Immature natural killer cell (primary cell): ENCODE measurements around the gene WDFY3. TPM values are rescaled to one million over a fixed set of nuclear protein-coding genes. Genes with fewer than 3 reads are reported as not detected.
"Not testable (repeated sequence)": the region's sequence is repeated elsewhere in the genome, so short reads cannot be mapped to it uniquely, and the experiment has no call there.

Experiments used
- DNase-seq, 3 donors: peaks; one replicate each; pipeline ENCODE4 v3.0.0; 2022; ENCODE audit warnings: mixed read lengths in 1 of 3
- H3K27ac Mint-ChIP-seq, 6 donors: one replicate each; pipeline ENCODE4 v1.8.0; 2020; ENCODE audit warnings: mixed read lengths in 6 of 6, mild to moderate bottlenecking in 5 of 6, inconsistent platforms in 4 of 6, moderate library complexity in 3 of 6
- H3K27me3 Mint-ChIP-seq, 3 donors: one replicate each; pipeline ENCODE4 v1.8.0; 2020 to 2021; ENCODE audit warnings: low read depth in 3 of 3, mild to moderate bottlenecking in 3 of 3, mixed read lengths in 3 of 3, moderate library complexity in 3 of 3, inconsistent platforms in 1 of 3
- H3K36me3 Mint-ChIP-seq, 3 donors: one replicate each; pipeline ENCODE4 v1.8.0; 2020; ENCODE audit warnings: mixed read lengths in 3 of 3, inconsistent platforms in 2 of 3, mild to moderate bottlenecking in 2 of 3
- H3K4me1 Mint-ChIP-seq, 2 donors: one replicate each; pipeline ENCODE4 v1.8.0; 2020; ENCODE audit warnings: inconsistent platforms in 2 of 2, mild to moderate bottlenecking in 2 of 2, mixed read lengths in 2 of 2, moderate library complexity in 1 of 2
- H3K4me3 Mint-ChIP-seq, 5 donors: one replicate each; pipeline ENCODE4 v1.8.0; 2020; ENCODE audit warnings: mild to moderate bottlenecking in 5 of 5, mixed read lengths in 5 of 5, inconsistent platforms in 3 of 5, moderate library complexity in 3 of 5
- H3K9me3 Mint-ChIP-seq, 6 donors: one replicate each; pipeline ENCODE4 v1.8.0; 2020; ENCODE audit warnings: mild to moderate bottlenecking in 6 of 6, mixed read lengths in 6 of 6, inconsistent platforms in 4 of 6, moderate library complexity in 3 of 6
- polyA plus RNA-seq, 3 donors: library from polyadenylated mRNA; unstranded; fragments of 300-500 nt; fragmentation: Illumina TruSeq; gene quantifications; one replicate each; pipeline ENCODE4 v1.2.3, GENCODE V29; 2021

WDFY3 gene
- polyA plus RNA-seq, 3 donors from 2014 or later, result 0.02 TPM; not detected in 2

- H3K27me3 Mint-ChIP-seq, result peaks cover 0 to 2% (median 0%) of the 10 kb centered on the region in 3 donors
- H3K4me3 Mint-ChIP-seq, result no peak overlapping the region
- no peaks in the 10 kb centered on the region for H3K36me3 Mint-ChIP-seq
- no peak overlapping the region for H3K27ac Mint-ChIP-seq
- H3K4me1 Mint-ChIP-seq, result no peaks in the 10 kb centered on the region
- peaks cover 3 to 28% (median 9%) of the 10 kb centered on the region in 6 donors for H3K9me3 Mint-ChIP-seq
- DNase-seq, result no peak
Observed at GRCh38 chr4:84848432-84848831, 118.1 kb downstream of the WDFY3 start.

DNA sequence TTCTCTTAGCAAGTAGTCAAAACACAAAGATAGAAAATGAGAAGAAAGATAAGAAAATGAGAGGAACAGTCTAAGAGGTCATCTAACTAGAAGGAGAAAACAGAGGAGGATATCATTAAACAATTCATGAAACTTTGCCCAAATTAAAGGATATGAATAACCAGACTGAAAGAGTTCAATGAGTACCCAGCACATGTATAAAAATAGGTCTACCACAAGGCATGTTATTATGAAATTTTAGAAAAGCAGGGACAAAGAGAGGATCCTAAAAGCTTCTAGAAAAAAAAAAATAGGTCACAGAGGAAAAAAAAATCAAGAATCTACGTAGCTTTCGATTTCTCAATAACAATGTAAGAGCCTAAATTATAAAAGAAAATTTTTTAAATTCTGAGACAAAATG lies 118.5 kb downstream of the WDFY3 start:
- H3K36me3 Mint-ChIP-seq, result no peaks in the 10 kb centered on the region
- H3K27me3 Mint-ChIP-seq, result peaks cover 0 to 2% (median 0%) of the 10 kb centered on the region in 3 donors

DNA sequence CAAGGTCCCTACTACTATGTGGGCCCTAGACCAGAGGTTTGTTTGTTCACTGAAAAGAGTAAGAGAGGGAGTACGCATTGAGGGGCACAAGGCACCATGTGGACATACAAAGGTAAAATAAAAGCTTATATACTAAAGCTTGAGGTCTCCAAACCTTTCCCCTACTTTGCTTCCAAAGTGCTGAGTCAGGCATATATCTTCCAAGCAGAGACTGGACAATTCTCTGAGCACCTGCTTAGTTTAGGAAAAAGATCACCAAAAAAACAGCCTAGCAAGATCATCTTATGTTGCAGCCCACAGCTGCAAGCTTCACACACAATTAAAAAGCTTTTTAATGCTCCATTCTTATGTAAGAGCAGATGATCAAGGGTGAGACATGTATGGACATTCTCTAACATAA lies 119.5 kb downstream of the WDFY3 start:
- DNase-seq, result no peak
- Mint-ChIP-seq H3K4me3 (no peak overlapping the region), H3K27me3 (peaks cover 0 to 2% (median 0%) of the 10 kb centered on the region in 3 donors), H3K9me3 (peaks cover 3 to 28% (median 10%) of the 10 kb centered on the region in 6 donors), H3K36me3 (no peaks in the 10 kb centered on the region), H3K27ac (no peak overlapping the region), H3K4me1 (no peaks in the 10 kb centered on the region)

More for the DNA sequence above, 118.5 kb downstream of the WDFY3 start:
- H3K9me3 Mint-ChIP-seq, result peaks cover 3 to 28% (median 9%) of the 10 kb centered on the region in 6 donors
- H3K27ac Mint-ChIP-seq, result no peak overlapping the region
- no peaks in the 10 kb centered on the region for H3K4me1 Mint-ChIP-seq
- DNase-seq, result no peak
- no peak overlapping the region for H3K4me3 Mint-ChIP-seq

GRCh38 chr4:84841435-84841834 lies 125.1 kb downstream of the WDFY3 start:
- Mint-ChIP-seq H3K36me3 (no peaks in the 10 kb centered on the region), H3K27me3 (no peaks in the 10 kb centered on the region), H3K4me1 (no peaks in the 10 kb centered on the region), H3K27ac (no peak overlapping the region), H3K9me3 (peaks cover 1 to 14% (median 6%) of the 10 kb centered on the region in 6 donors), H3K4me3 (no peak overlapping the region)
- DNase-seq, result no peak

- Mint-ChIP-seq H3K27ac (no peak overlapping the region), H3K36me3 (no peaks in the 10 kb centered on the region), H3K9me3 (peaks cover 0 to 11% (median 7%) of the 10 kb centered on the region in 6 donors), H3K4me1 (no peaks in the 10 kb centered on the region), H3K4me3 (no peak overlapping the region), H3K27me3 (no peaks in the 10 kb centered on the region)
- DNase-seq, result no peak
Observed at GRCh38 chr4:84837751-84838150, 128.7 kb downstream of the WDFY3 start.

DNA sequence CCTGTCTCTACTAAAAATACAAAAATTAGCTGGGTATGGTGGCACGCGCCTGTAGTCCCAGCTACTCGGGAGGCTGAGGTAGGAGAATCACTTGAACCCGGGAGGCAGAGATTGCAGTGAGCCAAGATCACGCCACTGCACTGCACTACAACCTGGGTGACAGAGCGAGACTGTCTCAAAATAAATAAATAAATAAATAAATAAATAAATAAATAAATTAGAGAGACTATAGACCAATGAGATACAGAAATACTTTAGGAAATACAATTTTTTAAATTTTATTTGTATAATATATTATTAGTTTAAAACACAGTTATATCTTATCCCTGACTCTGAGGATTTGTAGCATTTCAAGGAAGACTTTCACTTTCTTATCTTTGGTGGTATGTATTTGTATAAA lies 136.9 kb downstream of the WDFY3 start:
- H3K4me1 Mint-ChIP-seq, DNase-seq, H3K27ac Mint-ChIP-seq, H3K36me3 Mint-ChIP-seq, H3K27me3 Mint-ChIP-seq, H3K4me3 Mint-ChIP-seq, H3K9me3 Mint-ChIP-seq: not testable (repeated sequence)

DNA sequence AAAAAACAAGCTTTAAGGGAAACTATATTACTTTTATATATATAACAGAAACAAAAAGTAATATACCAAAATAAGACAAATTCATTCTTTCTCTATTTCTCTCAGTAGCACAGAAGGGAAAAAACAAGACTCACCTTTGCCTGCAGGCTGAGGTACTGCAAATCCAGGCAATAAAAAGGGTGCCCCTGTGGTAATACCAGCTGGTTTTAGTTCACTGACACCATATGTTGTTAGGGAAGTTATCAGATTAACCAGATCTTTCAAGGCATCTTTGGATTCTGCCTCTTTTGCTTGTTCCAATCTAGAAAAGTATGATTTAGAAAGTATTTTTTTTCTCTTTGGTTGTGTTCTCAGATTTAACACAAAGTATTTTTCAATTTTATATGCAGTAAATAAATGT lies 139.8 kb downstream of the WDFY3 start:
- Mint-ChIP-seq H3K9me3 (peaks cover 0 to 4% (median 3%) of the 10 kb centered on the region in 6 donors), H3K27ac (no peak overlapping the region), H3K4me3 (no peak overlapping the region), H3K36me3 (no peaks in the 10 kb centered on the region), H3K4me1 (no peaks in the 10 kb centered on the region), H3K27me3 (no peaks in the 10 kb centered on the region)
- no peak for DNase-seq

DNA sequence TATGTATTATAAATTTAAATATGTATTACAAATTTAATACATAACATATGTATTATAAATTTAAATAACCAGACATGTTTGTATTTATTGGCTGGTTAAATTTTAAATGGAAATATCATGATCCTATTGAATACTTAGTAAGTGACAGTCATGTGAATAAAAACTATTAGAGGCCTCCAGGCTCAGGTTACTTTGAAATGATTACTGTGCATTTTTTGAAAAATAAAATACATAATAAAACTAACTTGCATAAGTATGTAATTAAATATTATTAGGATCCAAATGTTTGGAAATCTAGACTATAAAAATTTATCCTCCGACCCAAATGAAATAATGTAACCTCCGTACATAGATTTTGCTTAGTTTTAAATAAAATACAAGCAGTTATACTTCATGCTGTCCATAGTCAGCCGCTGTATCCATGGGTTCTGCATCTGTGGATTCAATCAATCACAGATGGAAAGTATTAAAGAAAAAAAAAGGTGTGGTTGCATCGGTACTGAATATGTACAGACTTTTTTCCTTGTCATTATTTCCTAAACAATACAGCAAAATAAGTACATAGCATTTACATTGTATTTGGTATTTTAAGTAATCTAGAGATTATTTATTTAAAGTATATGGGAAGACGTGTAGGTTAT lies 140.7 kb downstream of the WDFY3 start:
- Mint-ChIP-seq H3K36me3 (no peaks in the 10 kb centered on the region), H3K4me1 (no peaks in the 10 kb centered on the region)

GRCh38 chr4:84821064-84821463 lies 145.4 kb downstream of the WDFY3 start:
- no peaks in the 10 kb centered on the region for H3K4me1 Mint-ChIP-seq
- H3K36me3 Mint-ChIP-seq, result no peaks in the 10 kb centered on the region
- no peak overlapping the region for H3K27ac Mint-ChIP-seq
- H3K27me3 Mint-ChIP-seq, result peaks cover 0 to 2% (median 0%) of the 10 kb centered on the region in 3 donors
- no peak overlapping the region for H3K4me3 Mint-ChIP-seq
- peaks cover 0 to 4% (median under 1%) of the 10 kb centered on the region in 6 donors for H3K9me3 Mint-ChIP-seq
- DNase-seq, result no peak

More for the DNA sequence above, 140.7 kb downstream of the WDFY3 start:
- Mint-ChIP-seq H3K4me3 (no peak overlapping the region), H3K27ac (no peak overlapping the region), H3K9me3 (peaks cover 0 to 4% (median 0%) of the 10 kb centered on the region in 6 donors), H3K27me3 (no peaks in the 10 kb centered on the region)
- DNase-seq, result no peak

GRCh38 chr4:84814094-84814750 lies 152.3 kb downstream of the WDFY3 start:
- Mint-ChIP-seq H3K4me1 (no peaks in the 10 kb centered on the region), H3K36me3 (no peaks in the 10 kb centered on the region), H3K9me3 (peaks cover 4 to 18% (median 6%) of the 10 kb centered on the region in 6 donors), H3K27ac (no peak overlapping the region), H3K4me3 (no peak overlapping the region), H3K27me3 (no peaks in the 10 kb centered on the region)
- DNase-seq, result no peak

DNA sequence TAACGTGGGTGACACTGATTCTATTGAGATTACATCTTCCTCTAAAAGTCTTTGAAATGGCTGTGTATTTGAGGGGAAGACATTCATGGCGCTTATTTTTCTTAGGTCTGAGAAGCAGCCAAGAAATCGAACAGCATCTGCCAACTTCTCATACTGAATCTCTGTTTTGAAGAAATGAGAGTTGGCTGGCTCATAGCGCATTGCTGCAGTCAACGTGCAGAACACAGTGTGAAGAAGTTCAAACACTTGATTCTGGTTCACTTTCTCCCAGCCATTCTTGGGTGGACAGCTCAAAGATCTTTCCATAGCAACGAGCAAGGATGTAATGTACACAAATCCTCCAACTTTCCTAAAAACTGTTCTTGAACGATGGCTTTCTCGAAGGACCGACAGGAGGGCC lies 156.5 kb downstream of the WDFY3 start:
- Mint-ChIP-seq H3K4me3 (no peak overlapping the region), H3K27ac (no peak overlapping the region), H3K36me3 (no peaks in the 10 kb centered on the region), H3K4me1 (no peaks in the 10 kb centered on the region), H3K27me3 (peaks cover 0 to 2% (median 0%) of the 10 kb centered on the region in 3 donors), H3K9me3 (peaks cover 5 to 22% (median 12%) of the 10 kb centered on the region in 6 donors)
- DNase-seq, result no peak

DNA sequence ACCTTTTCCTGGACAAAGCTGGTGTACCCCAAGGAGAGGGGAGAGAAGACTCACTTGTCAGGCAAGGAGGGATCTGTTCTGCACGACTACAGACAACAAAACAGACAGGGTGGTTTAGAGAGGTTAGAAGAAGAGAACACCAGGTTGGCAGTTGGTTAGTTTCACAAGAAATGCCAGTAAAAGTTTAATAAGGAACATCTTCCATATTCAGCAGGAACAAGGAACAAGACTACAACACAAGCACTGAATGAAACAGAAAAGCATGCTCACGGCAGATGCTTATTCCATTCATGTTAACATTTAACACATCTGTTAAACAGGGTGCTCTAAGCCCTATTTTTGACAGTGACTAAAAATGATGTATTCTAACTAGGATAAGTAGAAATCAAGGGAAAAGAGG lies 158.2 kb downstream of the WDFY3 start:
- H3K27me3 Mint-ChIP-seq, result peaks cover 0 to 2% (median 0%) of the 10 kb centered on the region in 3 donors
- H3K27ac Mint-ChIP-seq, result no peak overlapping the region
- H3K9me3 Mint-ChIP-seq, result peaks cover 4 to 27% (median 9%) of the 10 kb centered on the region in 6 donors
- H3K36me3 Mint-ChIP-seq, result no peaks in the 10 kb centered on the region
- DNase-seq, result no peak
- H3K4me1 Mint-ChIP-seq, result no peaks in the 10 kb centered on the region
- no peak overlapping the region for H3K4me3 Mint-ChIP-seq

- not testable (repeated sequence) for H3K36me3 Mint-ChIP-seq, H3K27ac Mint-ChIP-seq, H3K4me3 Mint-ChIP-seq, DNase-seq, H3K4me1 Mint-ChIP-seq, H3K27me3 Mint-ChIP-seq
- peaks cover 5 to 33% (median 9%) of the 10 kb centered on the region in 6 donors for H3K9me3 Mint-ChIP-seq
Observed at GRCh38 chr4:84806541-84806940, 159.9 kb downstream of the WDFY3 start.

DNA sequence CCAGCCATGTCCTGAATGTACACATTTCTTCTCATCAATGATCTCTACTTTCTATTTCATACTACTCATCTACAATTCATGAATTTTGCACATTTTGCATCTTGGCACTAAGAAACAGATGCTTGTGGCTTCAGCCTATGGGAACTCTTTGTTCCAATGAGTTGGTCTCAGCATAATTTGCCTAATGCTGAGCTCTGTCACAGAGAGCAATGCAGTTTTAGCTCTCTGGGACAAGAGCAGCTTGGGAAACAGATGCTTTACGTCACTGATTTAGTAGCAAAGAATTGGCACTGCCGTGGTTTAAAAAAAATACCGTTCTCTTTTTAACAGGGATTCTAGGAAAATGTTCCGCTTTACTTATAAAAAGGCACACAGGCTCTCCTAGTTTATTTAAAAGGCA lies 162.4 kb downstream of the WDFY3 start:
- DNase-seq, result no peak
- peaks cover 3 to 34% (median 7%) of the 10 kb centered on the region in 6 donors for H3K9me3 Mint-ChIP-seq
- peaks cover 0 to 2% (median 0%) of the 10 kb centered on the region in 3 donors for H3K27me3 Mint-ChIP-seq
- H3K4me3 Mint-ChIP-seq, result no peak overlapping the region
- H3K27ac Mint-ChIP-seq, result no peak overlapping the region
- H3K36me3 Mint-ChIP-seq, result no peaks in the 10 kb centered on the region
- no peaks in the 10 kb centered on the region for H3K4me1 Mint-ChIP-seq
